ENCODE measurements around the gene SLC9A1.

- TF ChIP-seq CTCF (optimal IDR thresholded peaks at IDR 0.05 in 1 of 3, IDR thresholded peaks at IDR 0.05 in 1 of 3, conservative IDR thresholded peaks at IDR 0.05 in 1 of 3; ENCODE audit: extremely low read depth in 1 of 3, insufficient read depth in 2 of 3, low read length in 3 of 3) (no peak), EZH2 (IDR thresholded peaks at IDR 0.05; ENCODE audit: low read length) (no peak)
These were observed 5.7 kb downstream of the SLC9A1 start for GRCh38 chr1:27149084-27149761.

All from keratinocyte (primary cell).